ENCODE data around the gene MTMR3. TPM values are rescaled to one million over a fixed set of nuclear protein-coding genes. Genes with fewer than 3 reads are reported as not detected.
A peak's percentile ranks its signal among the peaks of the same experiment; 100 is the strongest.

The MTMR3 gene
- polyA plus RNA-seq, 3 donors from 2014 or later: 11.2 to 21.9 (median 11.9) TPM

- no peaks in the 10 kb centered on the region for H3K27me3 Mint-ChIP-seq (ENCODE audit: low read depth in 3 of 3)
- H3K27ac Mint-ChIP-seq: no peak overlapping the region
- no peaks in the 10 kb centered on the region for H3K9me3 Mint-ChIP-seq
- peaks cover 23 to 68% (median 42%) of the 10 kb centered on the region in 3 donors for H3K36me3 Mint-ChIP-seq
- peaks cover 4 to 14% of the 10 kb centered on the region in 2 donors for H3K4me1 Mint-ChIP-seq
- no peak for DNase-seq
- no peak overlapping the region for H3K4me3 Mint-ChIP-seq
These were observed 130.2 kb downstream of the MTMR3 start for GRCh38 chr22:30013201-30013600.

- no peak overlapping the region for H3K4me3 Mint-ChIP-seq
- peak overlapping the region in 3 of 6 donors; percentile 9 to 82 (median 23) for H3K27ac Mint-ChIP-seq
- peaks cover 2 to 3% of the 10 kb centered on the region in 2 donors for H3K4me1 Mint-ChIP-seq
- H3K9me3 Mint-ChIP-seq: no peaks in the 10 kb centered on the region
- no peaks in the 10 kb centered on the region for H3K27me3 Mint-ChIP-seq (ENCODE audit: low read depth in 3 of 3)
- peaks cover 23 to 64% (median 37%) of the 10 kb centered on the region in 3 donors for H3K36me3 Mint-ChIP-seq
- DNase-seq: no peak
These were observed 131.3 kb downstream of the MTMR3 start for GRCh38 chr22:30014244-30014643.

- Mint-ChIP-seq H3K27me3 (ENCODE audit: low read depth in 3 of 3) (no peaks in the 10 kb centered on the region), H3K4me1 (no peaks in the 10 kb centered on the region), H3K9me3 (no peaks in the 10 kb centered on the region), H3K4me3 (no peak overlapping the region), H3K27ac (no peak overlapping the region), H3K36me3 (peaks cover 23 to 66% (median 40%) of the 10 kb centered on the region in 3 donors)
- DNase-seq: no peak
These were observed 132.3 kb downstream of the MTMR3 start for GRCh38 chr22:30015229-30015797.

GRCh38 chr22:30015846-30016245, 132.9 kb downstream of the MTMR3 start:
- DNase-seq: no peak
- H3K27ac Mint-ChIP-seq: no peak overlapping the region
- no peaks in the 10 kb centered on the region for H3K4me1 Mint-ChIP-seq
- H3K36me3 Mint-ChIP-seq: peaks cover 27 to 70% (median 44%) of the 10 kb centered on the region in 3 donors
- H3K9me3 Mint-ChIP-seq: no peaks in the 10 kb centered on the region
- no peaks in the 10 kb centered on the region for H3K27me3 Mint-ChIP-seq (ENCODE audit: low read depth in 3 of 3)
- no peak overlapping the region for H3K4me3 Mint-ChIP-seq

GRCh38 chr22:30016596-30016995, 133.6 kb downstream of the MTMR3 start:
- no peaks in the 10 kb centered on the region for H3K9me3 Mint-ChIP-seq
- no peak overlapping the region for H3K4me3 Mint-ChIP-seq
- no peak for DNase-seq
- no peak overlapping the region for H3K27ac Mint-ChIP-seq
- no peaks in the 10 kb centered on the region for H3K27me3 Mint-ChIP-seq (ENCODE audit: low read depth in 3 of 3)
- H3K4me1 Mint-ChIP-seq: no peaks in the 10 kb centered on the region
- H3K36me3 Mint-ChIP-seq: peaks cover 34 to 76% (median 51%) of the 10 kb centered on the region in 3 donors

GRCh38 chr22:30017375-30018223, 134.6 kb downstream of the MTMR3 start:
- Mint-ChIP-seq H3K9me3 (no peaks in the 10 kb centered on the region), H3K4me1 (no peaks in the 10 kb centered on the region), H3K27ac (no peak overlapping the region), H3K27me3 (ENCODE audit: low read depth in 3 of 3) (no peaks in the 10 kb centered on the region), H3K4me3 (no peak overlapping the region), H3K36me3 (peaks cover 29 to 75% (median 52%) of the 10 kb centered on the region in 3 donors)
- DNase-seq: no peak

GRCh38 chr22:30020511-30020910, 137.5 kb downstream of the MTMR3 start:
- no peaks in the 10 kb centered on the region for H3K4me1 Mint-ChIP-seq
- no peaks in the 10 kb centered on the region for H3K9me3 Mint-ChIP-seq
- H3K36me3 Mint-ChIP-seq: peaks cover 34 to 80% (median 55%) of the 10 kb centered on the region in 3 donors
- no peak for DNase-seq
- H3K27ac Mint-ChIP-seq: peak overlapping the region in 1 of 6 donors; percentile 45
- H3K4me3 Mint-ChIP-seq: no peak overlapping the region
- peaks cover 0 to 2% (median 0%) of the 10 kb centered on the region in 3 donors for H3K27me3 Mint-ChIP-seq (ENCODE audit: low read depth in 3 of 3)

- no peak overlapping the region for H3K27ac Mint-ChIP-seq
- H3K36me3 Mint-ChIP-seq: peaks cover 35 to 76% (median 49%) of the 10 kb centered on the region in 3 donors
- DNase-seq: no peak
- H3K4me1 Mint-ChIP-seq: no peaks in the 10 kb centered on the region
- no peak overlapping the region for H3K4me3 Mint-ChIP-seq
- H3K9me3 Mint-ChIP-seq: no peaks in the 10 kb centered on the region
- peaks cover 0 to 2% (median 0%) of the 10 kb centered on the region in 3 donors for H3K27me3 Mint-ChIP-seq (ENCODE audit: low read depth in 3 of 3)
These were observed 138.4 kb downstream of the MTMR3 start for GRCh38 chr22:30021338-30021737.

- peak overlapping the region in 2 of 6 donors; percentile 7 to 49 for H3K27ac Mint-ChIP-seq
- H3K36me3 Mint-ChIP-seq: peaks cover 30 to 73% (median 46%) of the 10 kb centered on the region in 3 donors
- H3K27me3 Mint-ChIP-seq (ENCODE audit: low read depth in 3 of 3): peaks cover 0 to 2% (median 0%) of the 10 kb centered on the region in 3 donors
- no peak overlapping the region for H3K4me3 Mint-ChIP-seq
- no peaks in the 10 kb centered on the region for H3K9me3 Mint-ChIP-seq
- no peaks in the 10 kb centered on the region for H3K4me1 Mint-ChIP-seq
- no peak for DNase-seq
These were observed 139.1 kb downstream of the MTMR3 start for GRCh38 chr22:30021881-30022619.

GRCh38 chr22:30023099-30023660, 140.2 kb downstream of the MTMR3 start:
- Mint-ChIP-seq H3K4me1 (no peaks in the 10 kb centered on the region), H3K4me3 (no peak overlapping the region), H3K9me3 (no peaks in the 10 kb centered on the region), H3K36me3 (peaks cover 28 to 66% (median 49%) of the 10 kb centered on the region in 3 donors), H3K27ac (peak overlapping the region in 1 of 6 donors; percentile 25), H3K27me3 (ENCODE audit: low read depth in 3 of 3) (peaks cover 0 to 2% (median 0%) of the 10 kb centered on the region in 3 donors)
- DNase-seq: no peak

GRCh38 chr22:30024231-30024630, 141.3 kb downstream of the MTMR3 start:
- peaks cover 28 to 66% (median 46%) of the 10 kb centered on the region in 3 donors for H3K36me3 Mint-ChIP-seq

GRCh38 chr22:30025221-30025620, 142.2 kb downstream of the MTMR3 start:
- Mint-ChIP-seq H3K27me3 (ENCODE audit: low read depth in 3 of 3) (peaks cover 0 to 2% (median 0%) of the 10 kb centered on the region in 3 donors), H3K36me3 (peaks cover 28 to 57% (median 43%) of the 10 kb centered on the region in 3 donors), H3K27ac (peak overlapping the region in 1 of 6 donors; percentile 13), H3K4me1 (no peaks in the 10 kb centered on the region), H3K4me3 (no peak overlapping the region), H3K9me3 (no peaks in the 10 kb centered on the region)
- no peak for DNase-seq

More at GRCh38 chr22:30024231-30024630, 141.3 kb downstream of the MTMR3 start:
- H3K27me3 Mint-ChIP-seq (ENCODE audit: low read depth in 3 of 3): peaks cover 0 to 2% (median 0%) of the 10 kb centered on the region in 3 donors
- H3K9me3 Mint-ChIP-seq: no peaks in the 10 kb centered on the region
- DNase-seq: no peak
- no peak overlapping the region for H3K27ac Mint-ChIP-seq
- no peak overlapping the region for H3K4me3 Mint-ChIP-seq
- no peaks in the 10 kb centered on the region for H3K4me1 Mint-ChIP-seq

GRCh38 chr22:30026756-30027155, 143.8 kb downstream of the MTMR3 start:
- Mint-ChIP-seq H3K27ac (no peak overlapping the region), H3K4me1 (no peaks in the 10 kb centered on the region), H3K27me3 (ENCODE audit: low read depth in 3 of 3) (peaks cover 0 to 2% (median 0%) of the 10 kb centered on the region in 3 donors), H3K9me3 (no peaks in the 10 kb centered on the region), H3K36me3 (peaks cover 16 to 42% (median 30%) of the 10 kb centered on the region in 3 donors), H3K4me3 (no peak overlapping the region)
- no peak for DNase-seq
